ENCODE results near the gene FKBP8.

DNA sequence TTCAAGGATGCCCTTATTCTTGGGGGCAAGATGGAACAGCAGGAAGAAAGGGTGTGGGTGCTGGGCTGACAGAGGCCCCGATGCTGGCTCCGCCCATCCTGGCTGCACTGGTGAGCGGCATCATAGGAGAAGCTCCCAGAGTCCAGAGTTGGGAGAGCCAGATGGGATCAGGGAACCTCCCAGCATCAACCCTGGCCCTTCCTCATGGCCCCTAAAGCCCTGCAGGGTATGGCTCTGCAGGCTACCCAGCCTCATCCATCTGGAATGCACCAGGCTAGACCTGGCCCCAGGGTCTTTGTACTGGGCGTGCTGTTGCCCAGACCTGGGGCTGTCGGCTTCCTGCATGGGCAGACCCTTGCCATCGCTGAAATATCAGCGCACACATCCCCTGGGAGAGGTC, 13.6 kb downstream of the FKBP8 start:
- TF ChIP-seq CTCF (optimal IDR thresholded peaks at IDR 0.05 in 1 of 3, IDR thresholded peaks at IDR 0.05 in 1 of 3, conservative IDR thresholded peaks at IDR 0.05 in 1 of 3; ENCODE audit: extremely low read depth in 1 of 3, insufficient read depth in 2 of 3, low read length in 3 of 3) (no peak), EZH2 (IDR thresholded peaks at IDR 0.05; ENCODE audit: low read length) (no peak)

Data from keratinocyte (primary cell).